Uterus (tissue), 4 donors: ENCODE data around the gene LRP8. TPM values are rescaled to one million over a fixed set of nuclear protein-coding genes. Genes with fewer than 3 reads are reported as not detected.

Experiments used
- DNase-seq, 2 donors: peaks; one replicate each; pipeline ENCODE4 v3.0.0-alpha.2; 2019 to 2020
- H3K27ac ChIP-seq, 2 donors: fragments of 200-600 bp; sonication (generic); 1 replicate in 1 of 2; 2 replicates in 1 of 2; pipeline ENCODE4 v1.5.1; 2016 to 2018
- H3K27me3 ChIP-seq, 2 donors: fragments of 200-600 bp; sonication (generic); one replicate each; pipeline ENCODE4 v1.5.1; 2018 to 2019; ENCODE audit warnings: control low read depth in 1 of 2
- H3K36me3 ChIP-seq, 2 donors: fragments of 200-600 bp; sonication (generic); one replicate each; pipeline ENCODE4 v1.5.1; 2019; ENCODE audit warnings: control low read depth in 1 of 2
- H3K4me1 ChIP-seq, 2 donors: fragments of 200-600 bp; sonication (generic); one replicate each; pipeline ENCODE4 v1.5.1; 2018 to 2019; ENCODE audit warnings: control low read depth in 1 of 2
- H3K4me3 ChIP-seq, 2 donors: fragments of 200-600 bp; sonication (generic); 1 replicate in 1 of 2; 2 replicates in 1 of 2; pipeline ENCODE4 v1.5.1; 2018 to 2019; ENCODE audit warnings: mild to moderate bottlenecking in 1 of 2
- H3K9me3 ChIP-seq, 2 donors: fragments of 200-600 bp; sonication (generic); one replicate each; pipeline ENCODE4 v1.5.1; 2019; ENCODE audit warnings: control low read depth in 1 of 2
- CTCF ChIP-seq, 4 experiments: fragments of 200-600 bp in 2 of 4; fragments of 450-650 bp in 2 of 4; sonication (generic) in 2 of 4; IDR thresholded peaks; one replicate each; pipeline ENCODE4 v1.5.1; 2016 to 2019; ENCODE audit warnings: antibody characterized with exemption in 4 of 4, mild to moderate bottlenecking in 2 of 4, moderate library complexity in 1 of 4
- POLR2A ChIP-seq, 2 donors: fragments of 450-650 bp; IDR thresholded peaks; one replicate each; pipeline ENCODE4 v1.6.1; 2016; ENCODE audit warnings: antibody characterized with exemption in 2 of 2, mild to moderate bottlenecking in 1 of 2, moderate library complexity in 1 of 2
- intact Hi-C: fragments of 100-400 bp; cut with DNase I; formaldehyde crosslinking; loops from one replicate; pipeline ENCODE4 v1.15.1; 2023; ENCODE audit warnings: low total_unique reads
- total RNA-seq, 4 donors: library from RNA; depleted of rRNA in 3 of 4; stranded (reverse); fragments of >200 nt in 3 of 4; gene quantifications; one replicate each; pipeline versions ENCODE4 v1.1.0 to v1.2.4, GENCODE V29; 2014 to 2023
- donor health status: DM: yes; HTN: yes; CAD: no.

Gene LRP8
- total RNA-seq, 4 donors from 2014 or later = 1.5 to 15.3 (median 8.5) TPM

GRCh38 chr1:53305650-53306049, 22.2 kb downstream of the LRP8 start:
- H3K4me3 ChIP-seq = no peak overlapping the region
- no peaks in the 10 kb centered on the region for H3K9me3 ChIP-seq
- no peaks in the 10 kb centered on the region for H3K27me3 ChIP-seq
- no peak overlapping the region for H3K27ac ChIP-seq
- DNase-seq = no peak
- H3K36me3 ChIP-seq = no peaks in the 10 kb centered on the region
- intact Hi-C loops = no loop called here
- no peaks in the 10 kb centered on the region for H3K4me1 ChIP-seq
- TF ChIP-seq POLR2A (IDR thresholded peaks at IDR 0.05) (no peak), CTCF (IDR thresholded peaks at IDR 0.05) (no peak)

DNA sequence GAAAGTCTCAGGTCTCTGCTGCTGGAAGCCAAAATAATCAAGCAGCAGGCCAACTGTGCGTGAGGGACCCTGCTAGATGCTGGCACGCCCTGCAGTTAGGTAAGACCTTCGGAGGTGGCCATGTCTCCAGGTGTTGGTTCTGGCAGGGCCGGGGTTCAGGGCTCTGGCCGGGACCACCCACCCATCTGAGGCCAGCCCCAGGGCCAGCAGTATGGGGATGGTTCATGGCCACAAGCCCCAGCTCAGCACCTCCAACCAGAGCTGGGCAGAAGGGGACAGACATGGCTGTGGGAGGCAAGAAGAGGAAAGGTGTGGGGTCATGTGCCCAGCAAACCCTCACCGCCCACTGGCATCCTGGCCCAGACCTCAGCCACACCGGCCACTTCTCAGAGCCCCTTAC, 23.3 kb downstream of the LRP8 start:
- no peaks in the 10 kb centered on the region for H3K4me1 ChIP-seq
- intact Hi-C loops = no loop called here
- no peaks in the 10 kb centered on the region for H3K27me3 ChIP-seq
- no peaks in the 10 kb centered on the region for H3K9me3 ChIP-seq
- H3K27ac ChIP-seq = no peak overlapping the region
- no peak for DNase-seq
- no peak for TF ChIP-seq POLR2A (IDR thresholded peaks at IDR 0.05)
- H3K4me3 ChIP-seq = no peak overlapping the region
- no peaks in the 10 kb centered on the region for H3K36me3 ChIP-seq

DNA sequence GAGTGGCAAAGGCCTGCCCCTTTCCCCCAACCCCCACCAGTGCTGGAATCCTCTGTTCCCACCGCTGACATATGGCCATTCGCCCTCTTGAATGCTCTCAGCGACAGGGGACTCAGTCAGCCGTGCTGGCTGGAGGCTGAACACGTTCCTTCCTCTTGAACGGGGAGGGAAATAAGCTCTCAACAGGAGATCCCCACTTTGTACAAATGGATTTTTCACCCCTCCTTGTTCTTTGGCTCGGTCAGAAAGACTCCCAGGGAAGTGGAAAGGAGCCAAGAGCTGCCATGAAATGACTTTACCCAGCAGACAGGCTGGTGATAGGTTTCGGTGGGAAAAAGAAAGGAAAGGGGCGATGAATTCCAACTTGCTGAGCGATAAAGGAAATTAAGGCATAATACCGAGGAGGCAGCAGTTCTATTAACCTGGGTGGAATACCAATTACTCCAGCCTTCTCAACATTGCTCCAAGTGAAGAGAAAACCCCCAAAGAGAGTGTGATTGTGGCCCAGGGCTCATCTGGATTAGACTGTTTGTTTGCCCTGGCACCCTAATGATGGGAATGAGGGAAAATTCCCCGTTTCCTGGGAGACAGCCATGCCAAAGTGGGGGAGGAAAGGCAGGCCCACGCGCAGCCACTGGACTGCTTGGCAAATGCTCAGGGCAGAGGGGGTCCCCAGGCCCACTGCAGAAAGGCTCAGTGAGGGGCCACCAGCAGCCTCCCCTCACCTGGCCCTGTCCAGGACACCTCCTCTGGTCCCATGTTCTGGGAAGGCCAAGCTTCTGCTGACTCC, 23.9 kb downstream of the LRP8 start:
- TF ChIP-seq CTCF (IDR thresholded peaks at IDR 0.05) (no peak), POLR2A (IDR thresholded peaks at IDR 0.05) (no peak)
- H3K4me3 ChIP-seq = no peak overlapping the region
- no peaks in the 10 kb centered on the region for H3K27me3 ChIP-seq
- no peaks in the 10 kb centered on the region for H3K4me1 ChIP-seq
- no peaks in the 10 kb centered on the region for H3K9me3 ChIP-seq
- H3K27ac ChIP-seq = no peak overlapping the region
- H3K36me3 ChIP-seq = no peaks in the 10 kb centered on the region
- intact Hi-C loops = no loop called here
- no peak for DNase-seq

- Histone ChIP-seq H3K9me3 (no peaks in the 10 kb centered on the region), H3K27me3 (no peaks in the 10 kb centered on the region), H3K4me3 (no peak overlapping the region), H3K36me3 (no peaks in the 10 kb centered on the region), H3K27ac (no peak overlapping the region), H3K4me1 (no peaks in the 10 kb centered on the region)
- TF ChIP-seq CTCF (IDR thresholded peaks at IDR 0.05) = no peak
- no peak for TF ChIP-seq POLR2A (IDR thresholded peaks at IDR 0.05)
- intact Hi-C loops = no loop called here
- DNase-seq = no peak
Measured at GRCh38 chr1:53303243-53303642, 24.6 kb downstream of the LRP8 start.

GRCh38 chr1:53299233-53299632, 28.6 kb downstream of the LRP8 start:
- TF ChIP-seq CTCF (IDR thresholded peaks at IDR 0.05) (no peak), POLR2A (IDR thresholded peaks at IDR 0.05) (no peak)
- Histone ChIP-seq H3K27me3 (no peaks in the 10 kb centered on the region), H3K36me3 (no peaks in the 10 kb centered on the region), H3K9me3 (no peaks in the 10 kb centered on the region), H3K4me1 (no peaks in the 10 kb centered on the region), H3K4me3 (no peak overlapping the region), H3K27ac (no peak overlapping the region)
- intact Hi-C loops = no loop called here
- DNase-seq = no peak
